ENCODE results near the gene RFX5. TPM values are rescaled to one million over a fixed set of nuclear protein-coding genes. Genes with fewer than 3 reads are reported as not detected.
A peak's percentile ranks its signal among the peaks of the same experiment; 100 is the strongest.
"Not testable (repeated sequence)": the region's sequence is repeated elsewhere in the genome, so short reads cannot be mapped to it uniquely, and the experiment has no call there.

The RFX5 gene
- total RNA-seq, 1 experiment from 2014 or later, result 39.3 TPM

- DNase-seq (ENCODE audit: low read depth), result no peak
Measured at GRCh38 chr1:151362308-151363155, 15.5 kb upstream of the RFX5 start.

GRCh38 chr1:151361883-151362282 is 14.8 kb upstream of the RFX5 start:
- no peak for DNase-seq (ENCODE audit: low read depth)

- no peak for DNase-seq (ENCODE audit: low read depth)
Measured at GRCh38 chr1:151356696-151357095, 9.6 kb upstream of the RFX5 start.

GRCh38 chr1:151352021-151352718 is 5.1 kb upstream of the RFX5 start:
- DNase-seq (ENCODE audit: low read depth), result peak; percentile 36

GRCh38 chr1:151350323-151350722 is 3.3 kb upstream of the RFX5 start:
- DNase-seq (ENCODE audit: low read depth), result not testable (repeated sequence)

GRCh38 chr1:151347523-151348246 is 633 bp upstream of the RFX5 start:
- DNase-seq (ENCODE audit: low read depth), result no peak

- no peak for DNase-seq (ENCODE audit: low read depth)
Measured at GRCh38 chr1:151346082-151346768, 827 bp downstream of the RFX5 start.

GRCh38 chr1:151344291-151344690 is 2.8 kb downstream of the RFX5 start:
- no peak for DNase-seq (ENCODE audit: low read depth)

GRCh38 chr1:151343587-151343986 is 3.5 kb downstream of the RFX5 start:
- no peak for DNase-seq (ENCODE audit: low read depth)

GRCh38 chr1:151342569-151342968 is 4.5 kb downstream of the RFX5 start:
- no peak for DNase-seq (ENCODE audit: low read depth)

- DNase-seq (ENCODE audit: low read depth), result no peak
Measured at GRCh38 chr1:151342021-151342420, 5.0 kb downstream of the RFX5 start.

- DNase-seq (ENCODE audit: low read depth), result peak; percentile 77
Measured at GRCh38 chr1:151340870-151341754, 5.9 kb downstream of the RFX5 start.

GRCh38 chr1:151336556-151336955 is 10.5 kb downstream of the RFX5 start:
- no peak for DNase-seq (ENCODE audit: low read depth)

- DNase-seq (ENCODE audit: low read depth), result no peak
Measured at GRCh38 chr1:151334822-151335221, 12.2 kb downstream of the RFX5 start.

GRCh38 chr1:151327903-151328674 is 19.0 kb downstream of the RFX5 start:
- peak; percentile 23 for DNase-seq (ENCODE audit: low read depth)

- peak; percentile 96 for DNase-seq (ENCODE audit: low read depth)
Measured at GRCh38 chr1:151327223-151327902, 19.7 kb downstream of the RFX5 start, which contains the start of gene PI4KB. TSS of gene PI4KB (minus strand) at chr1:151327416. CDS start at chr1:151316481, 10,935 bp downstream.

GRCh38 chr1:151326619-151327222 is 20.3 kb downstream of the RFX5 start:
- peak; percentile 57 for DNase-seq (ENCODE audit: low read depth)

- no peak for DNase-seq (ENCODE audit: low read depth)
Measured at GRCh38 chr1:151325646-151326429, 21.2 kb downstream of the RFX5 start.

Measured in Daoy (cell line).